Progenitor cell of endocrine pancreas (in vitro differentiated cells): ENCODE measurements around the gene NCAPH2. TPM values are rescaled to one million over a fixed set of nuclear protein-coding genes. Genes with fewer than 3 reads are reported as not detected.

Experiments used
- DNase-seq: peaks from one replicate; pipeline ENCODE4 v3.0.0; 2021; ENCODE audit warnings: low spot score; ENCODE audit not compliant: unreplicated experiment
- H3K27ac Mint-ChIP-seq: 2 replicates; pipeline ENCODE4 v1.8.0; 2021; ENCODE audit warnings: mild to moderate bottlenecking, moderate library complexity, mixed read lengths
- H3K27me3 Mint-ChIP-seq: 2 replicates; pipeline ENCODE4 v1.8.0; 2021; ENCODE audit warnings: mixed read lengths
- H3K36me3 Mint-ChIP-seq: 2 replicates; pipeline ENCODE4 v1.8.0; 2022; ENCODE audit warnings: mixed read lengths; ENCODE audit not compliant: insufficient read depth
- H3K4me1 Mint-ChIP-seq: 2 replicates; pipeline ENCODE4 v1.8.0; 2021; ENCODE audit warnings: low read depth, mixed read lengths
- H3K4me3 Mint-ChIP-seq: 2 replicates; pipeline ENCODE4 v1.8.0; 2021; ENCODE audit warnings: low read depth, mild to moderate bottlenecking, moderate library complexity, mixed read lengths
- H3K9me3 Mint-ChIP-seq: 2 replicates; pipeline ENCODE4 v1.8.0; 2021; ENCODE audit warnings: low read depth, mixed read lengths
- total RNA-seq: library from RNA; stranded (reverse); gene quantifications from 2 replicates; pipeline ENCODE4 v1.2.1, GENCODE V29; 2021
- TF ChIP-seq, protein P1 (sequence below): fragments of 200-600 bp; sonication (generic); IDR thresholded peaks from one replicate; pipeline ENCODE4 v1.5.0; 2021; ENCODE audit warnings: antibody characterized with exemption, mild to moderate bottlenecking; ENCODE audit not compliant: unreplicated experiment

Gene NCAPH2
- total RNA-seq, 1 donor from 2014 or later = 66.5 TPM

DNA sequence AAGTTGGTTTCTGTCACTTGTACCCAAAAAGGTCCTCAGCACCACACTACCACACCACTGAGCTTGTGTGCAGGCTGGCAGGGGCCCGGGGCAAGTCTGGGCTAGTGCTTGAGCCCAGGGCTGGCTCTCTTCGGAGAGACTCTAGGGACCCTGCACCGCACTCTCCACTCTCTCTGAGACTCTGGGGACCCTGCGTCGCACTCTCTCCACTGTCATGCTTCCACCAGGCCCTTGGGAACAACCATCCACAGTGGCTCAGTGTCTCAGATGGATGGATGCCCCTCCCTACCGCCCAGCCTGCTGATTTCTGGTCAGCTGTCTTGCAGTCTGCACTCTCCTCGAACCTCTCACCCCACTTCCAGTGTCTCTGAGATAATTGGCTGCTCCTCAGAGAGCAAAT lies 31.2 kb upstream of the NCAPH2 start:
- DNase-seq = no peak
- Mint-ChIP-seq H3K4me3 (peak overlapping the region; percentile 58), H3K36me3 (peaks cover 1% of the 10 kb centered on the region), H3K27me3 (peaks cover 28% of the 10 kb centered on the region), H3K9me3 (no peaks in the 10 kb centered on the region), H3K27ac (no peak overlapping the region), H3K4me1 (peaks cover 20% of the 10 kb centered on the region)
- TF ChIP-seq, protein P1, sequence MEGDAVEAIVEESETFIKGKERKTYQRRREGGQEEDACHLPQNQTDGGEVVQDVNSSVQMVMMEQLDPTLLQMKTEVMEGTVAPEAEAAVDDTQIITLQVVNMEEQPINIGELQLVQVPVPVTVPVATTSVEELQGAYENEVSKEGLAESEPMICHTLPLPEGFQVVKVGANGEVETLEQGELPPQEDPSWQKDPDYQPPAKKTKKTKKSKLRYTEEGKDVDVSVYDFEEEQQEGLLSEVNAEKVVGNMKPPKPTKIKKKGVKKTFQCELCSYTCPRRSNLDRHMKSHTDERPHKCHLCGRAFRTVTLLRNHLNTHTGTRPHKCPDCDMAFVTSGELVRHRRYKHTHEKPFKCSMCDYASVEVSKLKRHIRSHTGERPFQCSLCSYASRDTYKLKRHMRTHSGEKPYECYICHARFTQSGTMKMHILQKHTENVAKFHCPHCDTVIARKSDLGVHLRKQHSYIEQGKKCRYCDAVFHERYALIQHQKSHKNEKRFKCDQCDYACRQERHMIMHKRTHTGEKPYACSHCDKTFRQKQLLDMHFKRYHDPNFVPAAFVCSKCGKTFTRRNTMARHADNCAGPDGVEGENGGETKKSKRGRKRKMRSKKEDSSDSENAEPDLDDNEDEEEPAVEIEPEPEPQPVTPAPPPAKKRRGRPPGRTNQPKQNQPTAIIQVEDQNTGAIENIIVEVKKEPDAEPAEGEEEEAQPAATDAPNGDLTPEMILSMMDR = no peak

DNA sequence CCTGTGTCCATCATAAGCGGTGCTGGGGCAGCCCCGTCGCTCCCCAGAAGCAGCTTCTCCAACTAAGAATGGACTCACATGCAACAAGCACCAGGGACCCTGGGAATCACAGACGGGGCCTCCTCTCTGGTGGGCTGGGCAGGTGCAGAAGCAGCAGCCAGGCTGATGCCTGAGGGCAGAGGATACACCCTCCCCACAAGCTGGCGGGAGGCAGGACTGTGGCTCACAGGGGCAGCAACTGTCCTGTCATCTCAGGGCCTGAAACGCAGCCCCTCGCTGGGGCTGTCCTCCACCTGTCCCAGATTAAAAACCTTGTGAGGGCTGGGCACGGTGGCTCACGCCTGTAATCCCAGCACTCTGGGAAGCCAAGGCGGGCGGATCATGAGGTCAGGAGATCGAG lies 30.1 kb upstream of the NCAPH2 start:
- Mint-ChIP-seq H3K4me1 (peaks cover 17% of the 10 kb centered on the region), H3K27me3 (peaks cover 29% of the 10 kb centered on the region), H3K9me3 (no peaks in the 10 kb centered on the region), H3K27ac (no peak overlapping the region), H3K4me3 (no peak overlapping the region), H3K36me3 (peaks cover 1% of the 10 kb centered on the region)
- TF ChIP-seq, protein P1 = no peak
- DNase-seq = no peak

DNA sequence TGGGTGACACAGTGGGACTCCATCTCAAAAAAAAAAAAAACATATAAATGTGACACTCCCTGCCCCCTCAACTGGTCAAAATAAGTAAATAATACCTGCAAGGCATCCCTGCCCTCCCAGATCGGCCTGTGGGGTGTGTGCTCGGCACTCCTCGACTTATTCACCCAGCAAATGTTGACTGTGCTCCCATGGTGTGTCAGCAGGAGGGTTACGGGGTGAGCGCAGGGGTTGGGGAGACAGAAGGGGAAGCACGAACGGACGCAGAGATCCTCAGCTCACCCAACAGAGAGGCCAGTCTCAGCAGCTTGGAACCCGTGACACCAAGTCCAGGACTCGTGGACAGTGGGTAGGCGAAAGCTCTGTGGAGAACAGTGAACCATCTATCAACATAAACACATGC lies 28.3 kb upstream of the NCAPH2 start:
- Mint-ChIP-seq H3K4me3 (no peak overlapping the region), H3K27me3 (peaks cover 32% of the 10 kb centered on the region), H3K9me3 (no peaks in the 10 kb centered on the region), H3K36me3 (no peaks in the 10 kb centered on the region), H3K27ac (no peak overlapping the region), H3K4me1 (peaks cover 5% of the 10 kb centered on the region)
- TF ChIP-seq, protein P1 = no peak
- DNase-seq = no peak

DNA sequence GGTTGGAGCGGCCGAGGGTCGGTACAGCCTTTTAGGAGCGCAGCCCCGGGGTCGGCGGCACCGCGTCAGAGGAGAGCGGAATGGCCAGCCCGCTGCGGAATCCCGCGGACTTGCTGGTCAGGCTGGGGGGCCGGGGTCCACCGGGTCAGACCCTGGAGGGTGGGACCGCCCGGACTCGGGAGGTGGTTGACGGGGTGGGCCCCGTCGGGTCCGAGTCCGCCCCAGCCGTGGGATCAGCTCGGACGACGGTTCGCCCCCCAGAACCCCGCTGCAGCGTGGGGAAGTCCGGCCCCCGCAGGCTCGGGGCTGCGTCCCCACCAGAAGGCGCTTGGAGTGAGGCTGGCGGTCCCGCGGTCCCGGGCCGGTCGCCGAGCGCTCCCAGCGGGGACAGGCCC lies 27.0 kb upstream of the NCAPH2 start:
- H3K27ac Mint-ChIP-seq = no peak overlapping the region
- H3K27me3 Mint-ChIP-seq = peaks cover 41% of the 10 kb centered on the region
- TF ChIP-seq, protein P1 = no peak
- no peaks in the 10 kb centered on the region for H3K36me3 Mint-ChIP-seq
- DNase-seq = no peak
- no peaks in the 10 kb centered on the region for H3K9me3 Mint-ChIP-seq
- peaks cover 3% of the 10 kb centered on the region for H3K4me1 Mint-ChIP-seq
- peak overlapping the region; percentile 55 for H3K4me3 Mint-ChIP-seq

DNA sequence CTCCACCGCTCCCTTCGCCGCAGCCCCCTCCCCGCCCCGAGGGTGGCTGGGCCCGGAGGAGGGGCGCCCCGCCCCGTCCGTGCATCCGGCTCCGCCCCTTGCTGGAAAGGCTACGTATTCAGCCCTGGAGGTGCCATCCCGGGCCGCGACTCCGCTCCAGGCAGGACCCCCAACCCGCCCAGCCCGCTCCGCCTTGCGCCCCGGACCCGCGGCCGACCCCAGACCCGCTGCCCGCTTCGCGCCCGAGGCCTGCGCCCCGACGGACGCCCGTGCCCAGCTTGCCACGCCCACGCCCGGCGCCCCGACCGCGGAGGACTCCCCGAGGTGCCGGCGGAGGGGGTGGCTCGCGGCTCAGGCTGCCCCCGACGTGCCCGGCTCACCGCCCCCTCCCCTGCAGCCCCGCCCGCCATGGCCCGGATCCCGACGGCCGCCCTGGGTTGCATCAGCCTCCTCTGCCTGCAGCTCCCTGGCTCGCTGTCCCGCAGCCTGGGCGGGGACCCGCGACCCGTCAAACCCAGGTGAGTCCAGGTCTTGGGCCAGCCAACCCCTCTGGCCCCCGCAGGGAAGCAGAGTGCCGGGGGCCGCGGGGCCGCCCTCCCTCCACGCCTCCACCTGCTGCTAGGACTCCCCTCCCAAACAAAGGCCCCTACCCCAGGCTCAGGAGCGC lies 26.5 kb upstream of the NCAPH2 start, which contains the start of gene ADM2:
Gene ADM2 (plus strand): TSS at position 104 of the 667 bp plus-strand sequence. CDS start 305 bp downstream, at position 409.
- TF ChIP-seq, protein P1 = no peak
- Mint-ChIP-seq H3K36me3 (no peaks in the 10 kb centered on the region), H3K4me1 (peaks cover 3% of the 10 kb centered on the region), H3K27me3 (peaks cover 47% of the 10 kb centered on the region), H3K4me3 (peak within 1 kb of the TSS; percentile 63), H3K9me3 (no peaks in the 10 kb centered on the region), H3K27ac (no peak within 1 kb of the TSS)
- DNase-seq = peak; percentile 44
